GM12878 (cell line): ENCODE data around the gene FOXL3. TPM values are rescaled to one million over a fixed set of nuclear protein-coding genes. Genes with fewer than 3 reads are reported as not detected.

Experiments
- ATAC-seq: fragments of 200-7000 bp; cut with Tn5 transposase; 3 replicates; pipeline ENCODE4 v1.9.1; 2020; ENCODE audit warnings: mild to moderate bottlenecking, moderate library complexity
- BruUV-seq: library from RNA; stranded (reverse); fragments of 400-500 nt; replicated peaks from 2 replicates; lab custom pipeline; 2021; lab: Mats Ljungman, UMichigan
- CTCF ChIA-PET: fragments of 300-600 bp; sonication (Branson Sonifier 250); formaldehyde crosslinking; extraction: SDS; loops from one replicate; lab custom pipeline; 2021; ENCODE audit warnings: inconsistent platforms; lab: Yijun Ruan, JAX
- POLR2A ChIA-PET: fragments of 350-600 bp; formaldehyde crosslinking; extraction: SDS; loops from one replicate; lab custom pipeline; 2021; ENCODE audit warnings: inconsistent platforms; lab: Charles Lee
- RAD21 ChIA-PET: fragments of 300-600 bp; sonication (Branson Sonifier 250); formaldehyde crosslinking; loops from one replicate; lab custom pipeline; 2023; ENCODE audit warnings: antibody characterized with exemption; ENCODE audit not compliant: unreplicated experiment; lab: Charles Lee
- SMC1A ChIA-PET: fragments of 300-600 bp; sonication (Branson Sonifier 250); formaldehyde crosslinking; loops from one replicate; lab custom pipeline; 2023; ENCODE audit not compliant: unreplicated experiment, uncharacterized antibody; lab: Charles Lee
- DNase-seq: peaks from one replicate; pipeline ENCODE4 v3.0.0-alpha.2; 2011; ENCODE audit warnings: low read depth, low spot score
- FAIRE-seq: peaks from 3 replicates; lab custom pipeline; 2011; peaks lifted over from hg19 to GRCh38; lab: Jason Lieb, UNC
- H2AFZ ChIP-seq: 2 replicates; pipeline ENCODE4 v1.6.0; 2011; ENCODE audit warnings: low read depth, low read length, control low read depth; ENCODE audit not compliant: control insufficient read depth
- H3K27ac ChIP-seq: 2 replicates; pipeline ENCODE4 v1.5.1; 2011; ENCODE audit warnings: control low read depth; ENCODE audit not compliant: control insufficient read depth, insufficient read depth
- H3K27me3 ChIP-seq, 2 experiments: replicated peaks in 1 of 2; 2 replicates each; pipeline versions ENCODE4 v1.6.0 to v1.6.1; 2011; ENCODE audit warnings: low read length in 1 of 2; ENCODE audit not compliant: control insufficient read depth in 2 of 2, insufficient read depth in 2 of 2
- H3K36me3 ChIP-seq, 2 experiments: 2 replicates each; pipeline ENCODE4 v1.5.1; 2011; ENCODE audit warnings: low read length in 1 of 2; ENCODE audit not compliant: control insufficient read depth in 2 of 2, insufficient read depth in 2 of 2
- H3K4me1 ChIP-seq: 2 replicates; pipeline ENCODE4 v1.6.1; 2011; ENCODE audit warnings: mild to moderate bottlenecking, low read length, moderate library complexity, mixed read lengths; ENCODE audit not compliant: control insufficient read depth, insufficient read depth
- H3K4me2 ChIP-seq: 2 replicates; pipeline ENCODE4 v1.6.0; 2011; ENCODE audit warnings: control low read depth; ENCODE audit not compliant: control insufficient read depth, insufficient read depth
- H3K4me3 ChIP-seq: fragments of 200-600 bp; sonication (generic); 2 replicates; pipeline ENCODE4 v1.5.1; 2016
- H3K79me2 ChIP-seq: 2 replicates; pipeline ENCODE4 v1.6.0; 2011; ENCODE audit warnings: low read length; ENCODE audit not compliant: control insufficient read depth, insufficient read depth
- H3K9ac ChIP-seq: 2 replicates; pipeline ENCODE4 v1.8.0; 2011; ENCODE audit warnings: low read length, control low read depth, mixed read lengths; ENCODE audit not compliant: control insufficient read depth, insufficient read depth
- H3K9me3 ChIP-seq: replicated peaks from 3 replicates; pipeline ENCODE4 v1.5.1; 2011; ENCODE audit warnings: mild to moderate bottlenecking, low read length; ENCODE audit not compliant: control insufficient read depth, insufficient read depth
- H4K20me1 ChIP-seq: 2 replicates; pipeline ENCODE4 v1.6.0; 2011; ENCODE audit not compliant: control insufficient read depth, insufficient read depth
- E4F1 ChIP-seq: fragments of 450-650 bp; IDR thresholded peaks from 2 replicates; pipeline ENCODE4 v1.6.1; 2018; ENCODE audit warnings: borderline replicate concordance, mild to moderate bottlenecking; ENCODE audit not compliant: partially characterized antibody
- HDGF ChIP-seq: fragments of 450-650 bp; IDR thresholded peaks from 2 replicates; pipeline ENCODE4 v1.6.1; 2016; ENCODE audit warnings: antibody characterized with exemption
- IKZF2 ChIP-seq, 2 experiments: fragments of 450-650 bp; IDR thresholded peaks; 2 replicates each; pipeline ENCODE4 v1.6.1; 2017; ENCODE audit warnings: mild to moderate bottlenecking in 2 of 2, moderate library complexity in 2 of 2
- MTA2 ChIP-seq: fragments of 450-650 bp; IDR thresholded peaks from 2 replicates; pipeline ENCODE4 v1.6.1; 2016; ENCODE audit warnings: low read depth, mild to moderate bottlenecking, moderate library complexity
- NR2F1 ChIP-seq: fragments of 450-650 bp; conservative IDR thresholded peaks from 2 replicates; pipeline ENCODE4 v1.6.1; 2017; ENCODE audit warnings: mild to moderate bottlenecking
- SP1 ChIP-seq: IDR thresholded peaks from one replicate; pipeline ENCODE4 v1.6.1; 2011; ENCODE audit warnings: low read depth, low read length
- TCF12 ChIP-seq: IDR thresholded peaks from 2 replicates; pipeline ENCODE4 v1.6.1; 2011; ENCODE audit warnings: low read depth, mild to moderate bottlenecking, low read length
- ZNF384 ChIP-seq: IDR thresholded peaks from 2 replicates; pipeline ENCODE4 v1.6.1; 2012; ENCODE audit warnings: low read depth, mild to moderate bottlenecking, low read length, improper control_type of control experiment, borderline replicate concordance
- WGBS: methylation state at CpG from one replicate; pipeline ENCODE4 v1.1.6; 2016; ENCODE audit warnings: low lambda C conversion rate; ENCODE audit not compliant: insufficient replicate concordance, insufficient coverage; ENCODE audit errors: missing lambda C conversion rate; 5-methylcytosine and 5-hydroxymethylcytosine counted together
- in situ Hi-C: fragments of 300-500 bp; cut with MboI; formaldehyde crosslinking; loops from 9 replicates; pipeline ENCODE4 v1.14.3; 2018; ENCODE audit warnings: mixed read lengths
- intact Hi-C: fragments of 100-400 bp; cut with micrococcal nuclease; formaldehyde crosslinking; loops from one replicate; pipeline ENCODE4 v1.14.2; 2022; ENCODE audit not compliant: unreplicated experiment
- polyA plus RNA-seq, 11 experiments: library from polyadenylated mRNA; depleted of rRNA in 4 of 11; unstranded in 6 of 11; stranded (reverse) in 5 of 11; fragments of >200 nt; fragmentation: Nextera tagmentation in 4 of 11; fragmentation: Illumina TruSeq in 1 of 11; extraction: Ambion mirVana in 4 of 11; extraction: Trizol in 1 of 11; gene quantifications; 1 replicate in 1 of 11; 2 replicates in 10 of 11; pipeline versions ENCODE4 v1.2.1 to v1.2.3, GENCODE V29; 2011 to 2016; ENCODE audit warnings: inconsistent platforms in 2 of 11, missing spikeins in 2 of 11, low read depth in 1 of 11
- total RNA-seq, 4 experiments: library from RNA; depleted of rRNA in 3 of 4; stranded (reverse); fragments of >200 nt in 3 of 4; fragmentation: Illumina TruSeq in 1 of 4; extraction: Trizol in 1 of 4; gene quantifications; 2 replicates each; pipeline versions ENCODE4 v1.2.1 to v1.2.3, GENCODE V29; 2013 to 2021

Gene FOXL3
- total and polyA plus RNA-seq, 10 of the 15 experiments (the other 5 are each of a cell fraction or from before 2014, with no cell fraction given): not detected

- 55% methylated on average over 16 of the region's 16 CpGs for WGBS
- Histone ChIP-seq H3K4me2 (no peak overlapping the region), H3K36me3 (no peaks in the 10 kb centered on the region), H4K20me1 (no peaks in the 10 kb centered on the region), H3K4me3 (no peak overlapping the region), H3K9me3 (no peaks in the 10 kb centered on the region; the same call in 2 of the 3 replicates), H3K27me3 (no peaks in the 10 kb centered on the region), H3K27ac (no peak overlapping the region), H3K4me1 (no peaks in the 10 kb centered on the region), H3K9ac (no peak overlapping the region), H3K79me2 (no peaks in the 10 kb centered on the region), H2AFZ (no peak overlapping the region)
- ATAC-seq: no peak
- ChIA-PET POLR2A (no interaction called here), CTCF (no interaction called here), SMC1A (no interaction called here), RAD21 (no interaction called here)
- intact Hi-C loops (no loop called here), in situ Hi-C loops (loop anchor here (5.0 kb wide), 3 partner anchors 462 to 647 kb away; no protein-coding TSS in a partner anchor)
- BruUV-seq: no TSS peak
- DNase-seq: no peak
- no peak for FAIRE-seq
- TF ChIP-seq NR2F1 (no peak), TCF12 (no peak), IKZF2 (IDR thresholded peaks at IDR 0.05) (no peak), E4F1 (no peak), HDGF (no peak), MTA2 (no peak), ZNF384 (no peak), SP1 (no peak)
Measured at GRCh38 chr7:315516-316265, 25.7 kb downstream of the FOXL3 start.
